ENCODE measurements around the gene UXS1.

The UXS1 gene

DNA sequence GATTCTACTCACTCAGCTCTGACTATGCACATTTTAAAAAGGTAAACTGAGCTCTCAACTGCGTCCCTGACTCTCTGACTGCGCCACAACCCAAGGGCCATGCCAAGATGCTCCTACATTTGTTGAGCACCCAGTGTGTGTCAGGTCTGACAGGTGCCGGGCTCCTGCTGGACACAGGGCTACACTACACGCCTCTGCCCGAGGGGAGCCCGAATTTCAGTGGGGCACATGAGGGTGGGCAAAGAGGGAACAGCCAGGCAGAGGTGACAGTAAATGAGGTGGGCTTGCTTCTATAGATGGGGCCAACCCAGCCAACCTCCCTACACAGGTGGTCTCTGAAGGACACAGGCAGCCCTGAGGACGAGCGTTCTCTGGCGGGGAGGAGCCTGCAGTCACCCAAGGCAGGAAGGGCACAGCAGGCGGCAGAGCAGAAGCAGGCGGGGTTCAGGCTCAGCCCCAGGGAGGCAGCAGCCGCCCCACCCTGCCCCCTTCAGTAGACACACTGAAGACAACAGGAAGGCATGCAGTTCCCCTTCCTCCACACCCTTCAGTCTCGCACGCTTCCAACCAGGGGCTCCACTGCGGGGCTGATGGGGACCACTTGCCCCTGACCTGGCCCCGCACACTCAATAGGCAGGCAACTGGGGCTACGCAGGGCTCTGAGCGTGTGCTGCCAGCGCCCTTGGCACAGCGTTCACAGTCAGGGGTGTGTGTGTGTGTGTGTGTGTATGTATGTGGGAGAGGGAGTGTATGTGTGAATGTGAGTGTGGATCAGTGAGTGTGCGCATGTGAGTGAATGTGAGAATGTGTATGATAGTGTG, 98.4 kb downstream of the UXS1 start:
- no peaks in the 10 kb centered on the region for H3K4me1 ChIP-seq (ENCODE audit: low read length)
- no peaks in the 10 kb centered on the region for H3K79me2 ChIP-seq (ENCODE audit: low read length)
- H4K20me1 ChIP-seq (ENCODE audit: insufficient read depth, low read length), result no peaks in the 10 kb centered on the region
- H3K9ac ChIP-seq (ENCODE audit: low read length), result no peak overlapping the region
- no peak overlapping the region for H2AFZ ChIP-seq (ENCODE audit: low read depth, low read length)
- no peak overlapping the region for H3K4me2 ChIP-seq (ENCODE audit: low read length)
- no peak overlapping the region for H3K27ac ChIP-seq (ENCODE audit: low read length)
- no peak for TF ChIP-seq CTCF (IDR thresholded peaks at IDR 0.05; ENCODE audit: low read depth, low read length)
- TF ChIP-seq EZH2phosphoT487 (IDR thresholded peaks at IDR 0.05; ENCODE audit: low read depth), result no peak
- no peak overlapping the region for H3K4me3 ChIP-seq (ENCODE audit: low read length)
- no peaks in the 10 kb centered on the region for H3K27me3 ChIP-seq (ENCODE audit: low read depth, low read length)
- H3K9me3 ChIP-seq (ENCODE audit: insufficient read depth, low read length), result no peaks in the 10 kb centered on the region
- H3K36me3 ChIP-seq (replicated peaks; ENCODE audit: low read depth, low read length), result peaks cover 3% of the 10 kb centered on the region

- peaks cover 3% of the 10 kb centered on the region for H3K36me3 ChIP-seq (replicated peaks; ENCODE audit: low read depth, low read length)
- H3K9ac ChIP-seq (ENCODE audit: low read length), result no peak overlapping the region
- H2AFZ ChIP-seq (ENCODE audit: low read depth, low read length), result no peak overlapping the region
- no peaks in the 10 kb centered on the region for H3K4me1 ChIP-seq (ENCODE audit: low read length)
- no peaks in the 10 kb centered on the region for H3K9me3 ChIP-seq (ENCODE audit: insufficient read depth, low read length)
- H3K4me2 ChIP-seq (ENCODE audit: low read length), result no peak overlapping the region
- H3K27me3 ChIP-seq (ENCODE audit: low read depth, low read length), result no peaks in the 10 kb centered on the region
- TF ChIP-seq EZH2phosphoT487 (IDR thresholded peaks at IDR 0.05; ENCODE audit: low read depth) (no peak), CTCF (IDR thresholded peaks at IDR 0.05; ENCODE audit: low read depth, low read length) (no peak)
- H3K79me2 ChIP-seq (ENCODE audit: low read length), result no peaks in the 10 kb centered on the region
- H3K4me3 ChIP-seq (ENCODE audit: low read length), result no peak overlapping the region
- H4K20me1 ChIP-seq (ENCODE audit: insufficient read depth, low read length), result no peaks in the 10 kb centered on the region
- H3K27ac ChIP-seq (ENCODE audit: low read length), result no peak overlapping the region
Measured at GRCh38 chr2:106094131-106094841, 99.8 kb downstream of the UXS1 start.

- Histone ChIP-seq H3K9ac (ENCODE audit: low read length) (no peak overlapping the region), H3K9me3 (ENCODE audit: insufficient read depth, low read length) (no peaks in the 10 kb centered on the region), H2AFZ (ENCODE audit: low read depth, low read length) (no peak overlapping the region), H4K20me1 (ENCODE audit: insufficient read depth, low read length) (no peaks in the 10 kb centered on the region), H3K4me2 (ENCODE audit: low read length) (no peak overlapping the region), H3K27ac (ENCODE audit: low read length) (no peak overlapping the region), H3K79me2 (ENCODE audit: low read length) (no peaks in the 10 kb centered on the region), H3K27me3 (ENCODE audit: low read depth, low read length) (no peaks in the 10 kb centered on the region), H3K4me1 (ENCODE audit: low read length) (no peaks in the 10 kb centered on the region), H3K4me3 (ENCODE audit: low read length) (no peak overlapping the region), H3K36me3 (replicated peaks; ENCODE audit: low read depth, low read length) (peaks cover 3% of the 10 kb centered on the region)
- TF ChIP-seq CTCF (IDR thresholded peaks at IDR 0.05; ENCODE audit: low read depth, low read length) (no peak), EZH2phosphoT487 (IDR thresholded peaks at IDR 0.05; ENCODE audit: low read depth) (no peak)
Measured at GRCh38 chr2:106090916-106091618, 103.0 kb downstream of the UXS1 start.

GRCh38 chr2:106089611-106090010, 104.5 kb downstream of the UXS1 start:
- H3K4me1 ChIP-seq (ENCODE audit: low read length), result peaks cover 4% of the 10 kb centered on the region; the same call in 1 of the 2 replicates
- no peak overlapping the region for H3K4me2 ChIP-seq (ENCODE audit: low read length)
- H4K20me1 ChIP-seq (ENCODE audit: insufficient read depth, low read length), result no peaks in the 10 kb centered on the region
- H3K79me2 ChIP-seq (ENCODE audit: low read length), result no peaks in the 10 kb centered on the region
- H3K36me3 ChIP-seq (replicated peaks; ENCODE audit: low read depth, low read length), result peaks cover 3% of the 10 kb centered on the region
- no peak for TF ChIP-seq EZH2phosphoT487 (IDR thresholded peaks at IDR 0.05; ENCODE audit: low read depth)
- TF ChIP-seq CTCF (IDR thresholded peaks at IDR 0.05; ENCODE audit: low read depth, low read length), result no peak
- H3K27ac ChIP-seq (ENCODE audit: low read length), result no peak overlapping the region
- H3K4me3 ChIP-seq (ENCODE audit: low read length), result no peak overlapping the region
- no peaks in the 10 kb centered on the region for H3K9me3 ChIP-seq (ENCODE audit: insufficient read depth, low read length)
- H3K27me3 ChIP-seq (ENCODE audit: low read depth, low read length), result no peaks in the 10 kb centered on the region
- no peak overlapping the region for H2AFZ ChIP-seq (ENCODE audit: low read depth, low read length)
- no peak overlapping the region for H3K9ac ChIP-seq (ENCODE audit: low read length)
